Lower leg skin (tissue), 3 donors: ENCODE measurements around the gene LY6G6D.

Experiments used
- CTCF ChIP-seq, 3 donors: fragments of 450-650 bp; IDR thresholded peaks; one replicate each; pipeline ENCODE4 v1.5.1; 2016; ENCODE audit warnings: antibody characterized with exemption in 3 of 3, mild to moderate bottlenecking in 3 of 3, moderate library complexity in 2 of 3
- POLR2A ChIP-seq, 2 donors: fragments of 450-650 bp; IDR thresholded peaks; one replicate each; pipeline ENCODE4 v1.6.1; 2016 to 2017; ENCODE audit warnings: antibody characterized with exemption in 2 of 2, mild to moderate bottlenecking in 1 of 2, moderate library complexity in 1 of 2

- no peak for TF ChIP-seq CTCF (IDR thresholded peaks at IDR 0.05)
- TF ChIP-seq POLR2A (IDR thresholded peaks at IDR 0.05), result no peak
Observed at GRCh38 chr6:31733734-31734133, 18.6 kb downstream of the LY6G6D start.
